Liver (tissue), 9 donors: ENCODE measurements around the gene PIR. TPM values are rescaled to one million over a fixed set of nuclear protein-coding genes. Genes with fewer than 3 reads are reported as not detected.

ENCODE experiments used
- DNase-seq: peaks from one replicate; pipeline ENCODE4 v3.0.0-alpha.2; 2017; ENCODE audit warnings: low spot score
- H3K27ac ChIP-seq, 2 donors: one replicate each; pipeline ENCODE4 v1.7.0; 2013; ENCODE audit warnings: inconsistent platforms in 2 of 2, low read length in 2 of 2, control low read depth in 1 of 2, low read depth in 1 of 2, mild to moderate bottlenecking in 1 of 2
- H3K27me3 ChIP-seq, 4 donors: one replicate each; pipeline versions ENCODE4 v1.6.1 to v1.7.0; 2013; ENCODE audit warnings: low read length in 3 of 4, inconsistent platforms in 1 of 4, mild to moderate bottlenecking in 1 of 4, moderate library complexity in 1 of 4; ENCODE audit not compliant: control insufficient read depth in 4 of 4, insufficient read depth in 4 of 4
- H3K36me3 ChIP-seq, 4 donors: one replicate each; pipeline versions ENCODE4 v1.6.1 to v1.7.0; 2013; ENCODE audit warnings: low read length in 3 of 4, mild to moderate bottlenecking in 3 of 4, low read depth in 1 of 4, moderate library complexity in 1 of 4; ENCODE audit not compliant: control insufficient read depth in 4 of 4, insufficient read depth in 3 of 4
- H3K4me1 ChIP-seq, 4 donors: one replicate each; pipeline versions ENCODE4 v1.6.1 to v1.7.0; 2013; ENCODE audit warnings: low read length in 3 of 4, mild to moderate bottlenecking in 3 of 4, moderate library complexity in 1 of 4; ENCODE audit not compliant: control insufficient read depth in 4 of 4, insufficient read depth in 4 of 4
- H3K4me3 ChIP-seq, 3 donors: one replicate each; pipeline versions ENCODE4 v1.6.1 to v1.7.0; 2013; ENCODE audit warnings: low read length in 3 of 3, control low read depth in 1 of 3, low read depth in 1 of 3, mild to moderate bottlenecking in 1 of 3
- H3K9ac ChIP-seq, 2 donors: one replicate each; pipeline ENCODE4 v1.7.0; 2013; ENCODE audit warnings: low read length in 2 of 2, mild to moderate bottlenecking in 2 of 2, moderate library complexity in 2 of 2, control low read depth in 1 of 2, low read depth in 1 of 2
- H3K9me3 ChIP-seq, 4 donors: one replicate each; pipeline versions ENCODE4 v1.6.1 to v1.7.0; 2013; ENCODE audit warnings: low read length in 3 of 4; ENCODE audit not compliant: control insufficient read depth in 4 of 4
- EGR1 ChIP-seq, 2 donors: IDR thresholded peaks; 2 replicates each; pipeline ENCODE4 v1.6.1; 2016 to 2018; ENCODE audit warnings: antibody characterized with exemption in 2 of 2, low read depth in 2 of 2
- FOXA1 ChIP-seq: IDR thresholded peaks from 2 replicates; pipeline ENCODE4 v1.6.1; 2016; ENCODE audit warnings: antibody characterized with exemption
- FOXA2 ChIP-seq: IDR thresholded peaks from 2 replicates; pipeline ENCODE4 v1.6.1; 2016; ENCODE audit warnings: antibody characterized with exemption
- GABPA ChIP-seq, 2 donors: IDR thresholded peaks in 1 of 2; conservative IDR thresholded peaks in 1 of 2; 2 replicates each; pipeline ENCODE4 v1.6.1; 2016; ENCODE audit warnings: antibody characterized with exemption in 2 of 2, mild to moderate bottlenecking in 1 of 2, moderate library complexity in 1 of 2
- HNF4A ChIP-seq, 2 donors: conservative IDR thresholded peaks; 2 replicates each; pipeline ENCODE4 v1.6.1; 2016; ENCODE audit warnings: antibody characterized with exemption in 2 of 2, mild to moderate bottlenecking in 2 of 2
- HNF4G ChIP-seq: IDR thresholded peaks from 2 replicates; pipeline ENCODE4 v1.6.1; 2016; ENCODE audit warnings: antibody characterized with exemption
- JUND ChIP-seq, 2 donors: IDR thresholded peaks; 2 replicates each; pipeline ENCODE4 v1.6.1; 2016; ENCODE audit warnings: antibody characterized with exemption in 2 of 2
- NR2F2 ChIP-seq: IDR thresholded peaks from 2 replicates; pipeline ENCODE4 v1.6.1; 2016; ENCODE audit warnings: antibody characterized with exemption
- RAD21 ChIP-seq, 2 donors: IDR thresholded peaks; 2 replicates each; pipeline ENCODE4 v1.6.1; 2016; ENCODE audit warnings: antibody characterized with exemption in 2 of 2, mild to moderate bottlenecking in 2 of 2
- RXRA ChIP-seq, 2 donors: IDR thresholded peaks; 2 replicates each; pipeline ENCODE4 v1.6.1; 2017 to 2018; ENCODE audit warnings: antibody characterized with exemption in 2 of 2, mild to moderate bottlenecking in 1 of 2
- SP1 ChIP-seq: IDR thresholded peaks from 2 replicates; pipeline ENCODE4 v1.6.1; 2018; ENCODE audit warnings: antibody characterized with exemption, mild to moderate bottlenecking
- TAF1 ChIP-seq: conservative IDR thresholded peaks from 2 replicates; pipeline ENCODE4 v1.6.1; 2016; ENCODE audit warnings: antibody characterized with exemption, mild to moderate bottlenecking
- YY1 ChIP-seq: IDR thresholded peaks from 2 replicates; pipeline ENCODE4 v1.6.1; 2016; ENCODE audit warnings: antibody characterized with exemption, mild to moderate bottlenecking
- WGBS: extraction: QIAGEN DNeasy Blood & Tissue Kit; methylation state at CpG from one replicate; pipeline ENCODE4 v1.1.7; 2013; 5-methylcytosine and 5-hydroxymethylcytosine counted together
- polyA plus RNA-seq, 2 donors: library from polyadenylated mRNA; stranded (reverse) in 1 of 2; unstranded in 1 of 2; fragments of 200-250 nt in 1 of 2; fragments of >200 nt in 1 of 2; fragmentation: Nextera tagmentation in 1 of 2; extraction: Ambion mirVana in 1 of 2; gene quantifications; one replicate each; pipeline versions ENCODE4 v1.2.1 to v1.2.3, GENCODE V29; 2013 to 2015
- total RNA-seq, 2 donors: library from RNA; depleted of rRNA; stranded (reverse); fragments of >200 nt; gene quantifications; one replicate each; pipeline ENCODE4 v1.2.3, GENCODE V29; 2014
- TF ChIP-seq, protein P1 (sequence below): IDR thresholded peaks from 2 replicates; pipeline ENCODE4 v1.6.1; 2016; ENCODE audit warnings: antibody characterized with exemption, mild to moderate bottlenecking
- TF ChIP-seq, protein P2 (sequence below): IDR thresholded peaks from 2 replicates; pipeline ENCODE4 v1.6.1; 2016; ENCODE audit warnings: antibody characterized with exemption
- TF ChIP-seq, protein P3 (sequence below): IDR thresholded peaks from 2 replicates; pipeline ENCODE4 v1.6.1; 2016; ENCODE audit warnings: antibody characterized with exemption
- TF ChIP-seq, protein P4 (sequence below): fragments of 150-350 bp; IDR thresholded peaks from 2 replicates; pipeline ENCODE4 v1.5.1; 2017; ENCODE audit warnings: improper control_type of control experiment, low read depth, low read length; ENCODE audit not compliant: missing input control
- TF ChIP-seq, protein P5 (sequence below): IDR thresholded peaks from 2 replicates; pipeline ENCODE4 v1.6.1; 2016; ENCODE audit warnings: antibody characterized with exemption
- donor health status: healthy.
- donor health status: healthy.
- donor health status: healthy.
- donor health status: healthy.
- donor health status: healthy.

The PIR gene
- total and polyA plus RNA-seq, 4 donors = 9.0 to 24.7 (median 17.0) TPM

DNA sequence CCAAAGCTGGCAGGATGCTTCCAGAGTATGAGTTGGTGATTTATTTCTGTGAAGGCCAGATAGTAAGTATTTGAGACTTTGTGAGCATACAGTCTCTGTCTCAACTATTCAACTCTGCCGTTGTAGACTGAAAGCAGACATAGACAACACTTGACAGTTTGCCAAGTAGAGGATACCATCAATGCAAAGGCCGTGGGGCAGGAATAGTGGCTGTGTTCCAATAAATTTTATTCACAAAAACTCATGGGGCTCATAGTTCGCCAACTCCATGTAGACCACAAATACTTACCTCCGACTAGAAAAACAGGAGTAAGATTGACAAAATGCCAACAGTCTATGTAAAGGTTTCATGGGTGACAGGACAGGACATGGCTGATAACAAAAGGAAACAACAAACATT is 3.7 kb upstream of the PIR start:
- WGBS = 52% methylated on average over 4 of the region's 4 CpGs
- no peak overlapping the region for H3K9ac ChIP-seq
- no peaks in the 10 kb centered on the region for H3K27me3 ChIP-seq

More for the DNA sequence above, 3.7 kb upstream of the PIR start:
- no peak for DNase-seq
- no peaks in the 10 kb centered on the region for H3K9me3 ChIP-seq
- peaks cover 0 to 5% (median under 1%) of the 10 kb centered on the region in 4 donors for H3K4me1 ChIP-seq
- TF ChIP-seq HNF4G (no peak), RAD21 (IDR thresholded peaks at IDR 0.05) (no peak), NR2F2 (no peak), JUND (IDR thresholded peaks at IDR 0.05) (no peak), GABPA (IDR thresholded peaks at IDR 0.05 in 1 of 2, conservative IDR thresholded peaks at IDR 0.05 in 1 of 2) (no peak), FOXA2 (no peak), EGR1 (IDR thresholded peaks at IDR 0.05; ENCODE audit: low read depth in 2 of 2) (no peak), RXRA (IDR thresholded peaks at IDR 0.05) (no peak), YY1 (no peak), SP1 (no peak), TAF1 (no peak), FOXA1 (no peak), HNF4A (conservative IDR thresholded peaks at IDR 0.05) (no peak)
- TF ChIP-seq, protein P1, sequence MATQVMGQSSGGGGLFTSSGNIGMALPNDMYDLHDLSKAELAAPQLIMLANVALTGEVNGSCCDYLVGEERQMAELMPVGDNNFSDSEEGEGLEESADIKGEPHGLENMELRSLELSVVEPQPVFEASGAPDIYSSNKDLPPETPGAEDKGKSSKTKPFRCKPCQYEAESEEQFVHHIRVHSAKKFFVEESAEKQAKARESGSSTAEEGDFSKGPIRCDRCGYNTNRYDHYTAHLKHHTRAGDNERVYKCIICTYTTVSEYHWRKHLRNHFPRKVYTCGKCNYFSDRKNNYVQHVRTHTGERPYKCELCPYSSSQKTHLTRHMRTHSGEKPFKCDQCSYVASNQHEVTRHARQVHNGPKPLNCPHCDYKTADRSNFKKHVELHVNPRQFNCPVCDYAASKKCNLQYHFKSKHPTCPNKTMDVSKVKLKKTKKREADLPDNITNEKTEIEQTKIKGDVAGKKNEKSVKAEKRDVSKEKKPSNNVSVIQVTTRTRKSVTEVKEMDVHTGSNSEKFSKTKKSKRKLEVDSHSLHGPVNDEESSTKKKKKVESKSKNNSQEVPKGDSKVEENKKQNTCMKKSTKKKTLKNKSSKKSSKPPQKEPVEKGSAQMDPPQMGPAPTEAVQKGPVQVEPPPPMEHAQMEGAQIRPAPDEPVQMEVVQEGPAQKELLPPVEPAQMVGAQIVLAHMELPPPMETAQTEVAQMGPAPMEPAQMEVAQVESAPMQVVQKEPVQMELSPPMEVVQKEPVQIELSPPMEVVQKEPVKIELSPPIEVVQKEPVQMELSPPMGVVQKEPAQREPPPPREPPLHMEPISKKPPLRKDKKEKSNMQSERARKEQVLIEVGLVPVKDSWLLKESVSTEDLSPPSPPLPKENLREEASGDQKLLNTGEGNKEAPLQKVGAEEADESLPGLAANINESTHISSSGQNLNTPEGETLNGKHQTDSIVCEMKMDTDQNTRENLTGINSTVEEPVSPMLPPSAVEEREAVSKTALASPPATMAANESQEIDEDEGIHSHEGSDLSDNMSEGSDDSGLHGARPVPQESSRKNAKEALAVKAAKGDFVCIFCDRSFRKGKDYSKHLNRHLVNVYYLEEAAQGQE = no peak
- TF ChIP-seq, protein P2, sequence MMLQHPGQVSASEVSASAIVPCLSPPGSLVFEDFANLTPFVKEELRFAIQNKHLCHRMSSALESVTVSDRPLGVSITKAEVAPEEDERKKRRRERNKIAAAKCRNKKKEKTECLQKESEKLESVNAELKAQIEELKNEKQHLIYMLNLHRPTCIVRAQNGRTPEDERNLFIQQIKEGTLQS = no peak
- TF ChIP-seq, protein P3, sequence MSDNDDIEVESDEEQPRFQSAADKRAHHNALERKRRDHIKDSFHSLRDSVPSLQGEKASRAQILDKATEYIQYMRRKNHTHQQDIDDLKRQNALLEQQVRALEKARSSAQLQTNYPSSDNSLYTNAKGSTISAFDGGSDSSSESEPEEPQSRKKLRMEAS = no peak
- TF ChIP-seq, protein P4, sequence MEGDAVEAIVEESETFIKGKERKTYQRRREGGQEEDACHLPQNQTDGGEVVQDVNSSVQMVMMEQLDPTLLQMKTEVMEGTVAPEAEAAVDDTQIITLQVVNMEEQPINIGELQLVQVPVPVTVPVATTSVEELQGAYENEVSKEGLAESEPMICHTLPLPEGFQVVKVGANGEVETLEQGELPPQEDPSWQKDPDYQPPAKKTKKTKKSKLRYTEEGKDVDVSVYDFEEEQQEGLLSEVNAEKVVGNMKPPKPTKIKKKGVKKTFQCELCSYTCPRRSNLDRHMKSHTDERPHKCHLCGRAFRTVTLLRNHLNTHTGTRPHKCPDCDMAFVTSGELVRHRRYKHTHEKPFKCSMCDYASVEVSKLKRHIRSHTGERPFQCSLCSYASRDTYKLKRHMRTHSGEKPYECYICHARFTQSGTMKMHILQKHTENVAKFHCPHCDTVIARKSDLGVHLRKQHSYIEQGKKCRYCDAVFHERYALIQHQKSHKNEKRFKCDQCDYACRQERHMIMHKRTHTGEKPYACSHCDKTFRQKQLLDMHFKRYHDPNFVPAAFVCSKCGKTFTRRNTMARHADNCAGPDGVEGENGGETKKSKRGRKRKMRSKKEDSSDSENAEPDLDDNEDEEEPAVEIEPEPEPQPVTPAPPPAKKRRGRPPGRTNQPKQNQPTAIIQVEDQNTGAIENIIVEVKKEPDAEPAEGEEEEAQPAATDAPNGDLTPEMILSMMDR = no peak
- TF ChIP-seq, protein P5, sequence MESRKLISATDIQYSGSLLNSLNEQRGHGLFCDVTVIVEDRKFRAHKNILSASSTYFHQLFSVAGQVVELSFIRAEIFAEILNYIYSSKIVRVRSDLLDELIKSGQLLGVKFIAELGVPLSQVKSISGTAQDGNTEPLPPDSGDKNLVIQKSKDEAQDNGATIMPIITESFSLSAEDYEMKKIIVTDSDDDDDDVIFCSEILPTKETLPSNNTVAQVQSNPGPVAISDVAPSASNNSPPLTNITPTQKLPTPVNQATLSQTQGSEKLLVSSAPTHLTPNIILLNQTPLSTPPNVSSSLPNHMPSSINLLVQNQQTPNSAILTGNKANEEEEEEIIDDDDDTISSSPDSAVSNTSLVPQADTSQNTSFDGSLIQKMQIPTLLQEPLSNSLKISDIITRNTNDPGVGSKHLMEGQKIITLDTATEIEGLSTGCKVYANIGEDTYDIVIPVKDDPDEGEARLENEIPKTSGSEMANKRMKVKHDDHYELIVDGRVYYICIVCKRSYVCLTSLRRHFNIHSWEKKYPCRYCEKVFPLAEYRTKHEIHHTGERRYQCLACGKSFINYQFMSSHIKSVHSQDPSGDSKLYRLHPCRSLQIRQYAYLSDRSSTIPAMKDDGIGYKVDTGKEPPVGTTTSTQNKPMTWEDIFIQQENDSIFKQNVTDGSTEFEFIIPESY = no peak
- no peak overlapping the region for H3K4me3 ChIP-seq
- H3K27ac ChIP-seq = no peak overlapping the region
- no peaks in the 10 kb centered on the region for H3K36me3 ChIP-seq
